Thyroid gland (tissue), 4 donors: ENCODE measurements around the gene HSF5. TPM values are rescaled to one million over a fixed set of nuclear protein-coding genes. Genes with fewer than 3 reads are reported as not detected.

Experiments used
- DNase-seq, 2 donors: peaks; one replicate each; pipeline ENCODE4 v3.0.0-alpha.2; 2019
- H3K27ac ChIP-seq, 3 donors: fragments of 200-600 bp; sonication (generic); 1 replicate in 2 of 3; 2 replicates in 1 of 3; pipeline ENCODE4 v1.5.1; 2016 to 2019; ENCODE audit warnings: mild to moderate bottlenecking in 1 of 3, moderate library complexity in 1 of 3
- H3K27me3 ChIP-seq: fragments of 200-600 bp; sonication (generic); one replicate; pipeline ENCODE4 v1.5.1; 2019
- H3K36me3 ChIP-seq, 2 donors: fragments of 200-600 bp; sonication (generic); one replicate each; pipeline ENCODE4 v1.5.1; 2016 to 2019
- H3K4me1 ChIP-seq, 2 donors: fragments of 200-600 bp; sonication (generic); one replicate each; pipeline ENCODE4 v1.5.1; 2017 to 2019
- H3K4me3 ChIP-seq, 3 donors: fragments of 200-600 bp; sonication (generic); replicated peaks in 1 of 3; 1 replicate in 2 of 3; 2 replicates in 1 of 3; pipeline ENCODE4 v1.5.1; 2016; ENCODE audit warnings: mild to moderate bottlenecking in 1 of 3
- H3K9me3 ChIP-seq: fragments of 200-600 bp; sonication (generic); one replicate; pipeline ENCODE4 v1.5.1; 2017
- CTCF ChIP-seq, 6 experiments: fragments of 200-600 bp in 3 of 6; fragments of 450-650 bp in 3 of 6; sonication (generic) in 3 of 6; IDR thresholded peaks; one replicate each; pipeline ENCODE4 v1.5.1; 2016 to 2019; ENCODE audit warnings: antibody characterized with exemption in 6 of 6, mild to moderate bottlenecking in 2 of 6, inconsistent platforms in 1 of 6, moderate library complexity in 1 of 6
- POLR2A ChIP-seq, 2 donors: fragments of 450-650 bp; IDR thresholded peaks; one replicate each; pipeline ENCODE4 v1.6.1; 2017; ENCODE audit warnings: antibody characterized with exemption in 2 of 2, mild to moderate bottlenecking in 2 of 2, moderate library complexity in 1 of 2
- WGBS, 2 donors: methylation state at CpG; one replicate each; pipeline ENCODE4 v1.1.5; 2017; 5-methylcytosine and 5-hydroxymethylcytosine counted together
- intact Hi-C: fragments of 100-400 bp; cut with DNase I; formaldehyde crosslinking; loops from one replicate; pipeline ENCODE4 v1.15.1; 2023
- total RNA-seq, 4 donors: library from RNA; depleted of rRNA; stranded (reverse); fragments of >200 nt; gene quantifications; one replicate each; pipeline ENCODE4 v1.2.3, GENCODE V29; 2016

Gene HSF5
- total RNA-seq, 4 donors from 2014 or later, result 0.10 to 0.25 (median 0.12) TPM

DNA sequence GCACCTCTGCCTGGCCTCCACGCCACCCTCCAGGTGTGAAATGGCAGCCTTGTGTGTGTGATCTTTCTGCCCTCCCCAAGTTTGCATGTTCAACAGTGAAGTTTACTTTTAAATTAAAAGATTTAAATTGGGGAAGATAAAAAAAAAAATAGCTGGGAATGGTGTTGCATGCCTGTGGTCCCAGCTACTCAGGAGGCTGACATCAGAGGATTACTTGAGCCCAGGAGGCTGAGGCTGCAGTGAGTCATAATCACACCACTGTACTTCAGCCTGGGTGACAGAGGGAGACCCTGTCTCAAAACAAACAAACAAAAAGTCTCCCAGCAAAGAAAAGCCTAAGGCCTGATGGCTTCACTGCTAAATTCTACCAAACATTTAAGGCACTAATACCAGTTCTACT is 35.5 kb downstream of the HSF5 start:
- H3K4me3 ChIP-seq, result no peak overlapping the region
- TF ChIP-seq POLR2A (IDR thresholded peaks at IDR 0.05) (no peak), CTCF (IDR thresholded peaks at IDR 0.05) (no peak)
- H3K27ac ChIP-seq, result no peak overlapping the region
- intact Hi-C loops, result no loop called here
- 95 to 100% methylated on average over 1 of the region's 1 CpG for WGBS, 2 donors
- no peaks in the 10 kb centered on the region for H3K9me3 ChIP-seq
- H3K36me3 ChIP-seq, result no peaks in the 10 kb centered on the region
- no peaks in the 10 kb centered on the region for H3K4me1 ChIP-seq
- no peaks in the 10 kb centered on the region for H3K27me3 ChIP-seq
- DNase-seq, result no peak

- WGBS, 2 donors, result 68 to 79% methylated on average over 9 of the region's 9 CpGs
- H3K4me3 ChIP-seq, result no peak overlapping the region
- DNase-seq, result peak; percentile 63 to 73
- TF ChIP-seq POLR2A (IDR thresholded peaks at IDR 0.05) (no peak), CTCF (IDR thresholded peaks at IDR 0.05) (peak in 4 of 6 experiments; percentile 49 to 70 (median 61))
- intact Hi-C loops, result loop anchor here (5.0 kb wide), 1 partner anchor 140 kb away; no protein-coding TSS in a partner anchor
- no peaks in the 10 kb centered on the region for H3K36me3 ChIP-seq
- H3K4me1 ChIP-seq, result no peaks in the 10 kb centered on the region
- no peaks in the 10 kb centered on the region for H3K9me3 ChIP-seq
- H3K27me3 ChIP-seq, result no peaks in the 10 kb centered on the region
- no peak overlapping the region for H3K27ac ChIP-seq
These were observed 40.9 kb downstream of the HSF5 start for GRCh38 chr17:58447039-58447975.

- H3K9me3 ChIP-seq, result no peaks in the 10 kb centered on the region
- no peaks in the 10 kb centered on the region for H3K36me3 ChIP-seq
- WGBS, 2 donors, result 81 to 86% methylated on average over 6 of the region's 6 CpGs
- H3K27ac ChIP-seq, result no peak overlapping the region
- intact Hi-C loops, result loop anchor here (5.0 kb wide), 1 partner anchor 139 kb away; no protein-coding TSS in a partner anchor
- H3K4me1 ChIP-seq, result no peaks in the 10 kb centered on the region
- H3K4me3 ChIP-seq, result no peak overlapping the region
- no peak for DNase-seq
- TF ChIP-seq CTCF (IDR thresholded peaks at IDR 0.05) (no peak), POLR2A (IDR thresholded peaks at IDR 0.05) (no peak)
- no peaks in the 10 kb centered on the region for H3K27me3 ChIP-seq
These were observed 42.1 kb downstream of the HSF5 start for GRCh38 chr17:58446086-58446485.

GRCh38 chr17:58436805-58437239 is 51.4 kb downstream of the HSF5 start:
- Histone ChIP-seq H3K27ac (no peak overlapping the region), H3K9me3 (no peaks in the 10 kb centered on the region), H3K36me3 (no peaks in the 10 kb centered on the region), H3K4me3 (no peak overlapping the region), H3K4me1 (no peaks in the 10 kb centered on the region), H3K27me3 (no peaks in the 10 kb centered on the region)
- no peak for TF ChIP-seq POLR2A (IDR thresholded peaks at IDR 0.05)
- no peak for TF ChIP-seq CTCF (IDR thresholded peaks at IDR 0.05)
- no peak for DNase-seq
- WGBS, 2 donors, result 67 to 74% methylated on average over 5 of the region's 5 CpGs
- intact Hi-C loops, result no loop called here

- Histone ChIP-seq H3K4me1 (no peaks in the 10 kb centered on the region), H3K27ac (no peak overlapping the region), H3K27me3 (no peaks in the 10 kb centered on the region), H3K9me3 (no peaks in the 10 kb centered on the region), H3K4me3 (no peak overlapping the region), H3K36me3 (no peaks in the 10 kb centered on the region)
- TF ChIP-seq CTCF (IDR thresholded peaks at IDR 0.05), result no peak
- TF ChIP-seq POLR2A (IDR thresholded peaks at IDR 0.05), result no peak
- DNase-seq, result no peak
- intact Hi-C loops, result no loop called here
These were observed 52.0 kb downstream of the HSF5 start for GRCh38 chr17:58436245-58436644.
